ENCODE results near the gene PTCHD1.

The PTCHD1 gene

DNA sequence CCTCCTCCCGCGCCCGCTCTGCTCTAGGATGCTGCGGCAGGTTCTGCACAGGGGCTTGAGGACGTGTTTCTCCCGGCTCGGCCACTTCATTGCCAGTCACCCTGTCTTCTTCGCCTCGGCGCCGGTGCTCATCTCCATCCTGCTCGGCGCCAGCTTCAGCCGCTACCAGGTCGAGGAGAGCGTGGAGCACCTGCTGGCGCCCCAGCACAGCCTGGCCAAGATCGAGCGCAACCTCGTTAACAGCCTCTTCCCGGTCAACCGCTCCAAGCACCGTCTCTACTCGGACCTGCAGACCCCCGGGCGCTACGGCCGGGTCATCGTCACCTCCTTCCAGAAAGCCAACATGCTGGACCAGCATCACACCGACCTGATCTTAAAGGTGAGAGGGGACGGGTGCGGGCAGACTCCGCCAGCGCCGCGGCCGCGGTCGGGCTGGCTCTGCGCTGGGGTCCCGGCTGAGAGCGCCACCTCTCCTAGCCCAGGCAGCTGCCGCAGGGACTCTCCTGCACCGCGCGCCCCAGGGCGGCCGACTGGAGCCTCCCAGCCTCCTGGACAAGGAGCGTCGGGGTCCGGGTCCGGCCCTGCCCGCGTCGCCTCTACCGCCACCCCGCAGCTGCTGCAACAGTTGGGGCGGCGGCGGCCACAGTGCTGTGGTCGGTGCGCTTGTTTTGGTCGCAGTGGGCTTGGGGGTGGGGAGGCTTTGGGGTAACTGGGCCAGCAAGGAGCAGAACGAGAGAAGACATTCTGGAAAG, at the start of gene PTCHD1:
Gene PTCHD1 (plus strand): TSS at position 2 of the 752 bp plus-strand sequence. CDS start 27 bp downstream, at position 29.
- no peak for DNase-seq (ENCODE audit: low read depth)

DNA sequence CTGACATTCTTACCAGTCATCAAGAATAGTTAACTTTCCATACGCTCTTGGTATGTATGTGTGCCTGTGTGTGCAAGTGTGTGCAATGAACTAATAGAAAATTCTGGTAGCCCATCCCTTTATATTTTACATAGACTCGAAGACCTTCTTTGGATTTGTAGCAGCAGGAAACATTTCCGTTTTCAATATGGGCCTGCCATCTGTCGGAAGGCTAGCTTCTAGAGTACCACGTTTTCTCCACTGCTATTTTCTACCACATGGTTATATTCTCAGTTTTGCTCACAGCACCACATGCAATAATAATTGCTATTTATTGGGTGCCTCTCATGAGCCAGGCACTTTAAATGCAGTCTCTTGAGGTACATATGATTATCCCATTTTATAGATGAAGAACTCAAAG, 47.9 kb upstream of the PTCHD1 start:
- DNase-seq (ENCODE audit: low read depth): no peak

DNA sequence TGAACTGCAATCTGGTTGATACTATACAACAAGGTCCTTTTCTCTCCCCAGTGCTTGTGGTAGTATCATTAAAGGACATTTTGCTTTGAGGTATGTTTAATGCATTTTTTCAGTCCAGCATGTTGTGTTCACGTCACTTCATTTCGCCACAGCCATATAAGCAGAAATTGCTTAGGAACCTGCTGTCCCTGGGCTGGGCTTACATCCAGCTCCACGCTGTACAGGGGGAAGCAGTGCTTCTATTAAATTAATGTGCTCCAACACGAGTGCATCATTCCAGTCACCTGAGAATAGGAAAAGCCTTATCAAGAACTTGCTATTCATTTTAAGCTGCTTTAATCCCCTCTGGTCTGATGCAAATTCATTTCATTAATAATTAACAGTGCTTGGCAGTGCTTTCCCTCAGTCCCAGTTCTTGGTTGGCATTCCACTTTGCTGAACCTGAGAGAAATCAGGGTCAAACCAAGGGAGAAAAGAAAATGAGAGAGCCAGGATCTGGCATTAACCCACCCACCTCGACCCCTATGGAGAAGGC, 47.4 kb upstream of the PTCHD1 start:
- no peak for DNase-seq (ENCODE audit: low read depth)

DNA sequence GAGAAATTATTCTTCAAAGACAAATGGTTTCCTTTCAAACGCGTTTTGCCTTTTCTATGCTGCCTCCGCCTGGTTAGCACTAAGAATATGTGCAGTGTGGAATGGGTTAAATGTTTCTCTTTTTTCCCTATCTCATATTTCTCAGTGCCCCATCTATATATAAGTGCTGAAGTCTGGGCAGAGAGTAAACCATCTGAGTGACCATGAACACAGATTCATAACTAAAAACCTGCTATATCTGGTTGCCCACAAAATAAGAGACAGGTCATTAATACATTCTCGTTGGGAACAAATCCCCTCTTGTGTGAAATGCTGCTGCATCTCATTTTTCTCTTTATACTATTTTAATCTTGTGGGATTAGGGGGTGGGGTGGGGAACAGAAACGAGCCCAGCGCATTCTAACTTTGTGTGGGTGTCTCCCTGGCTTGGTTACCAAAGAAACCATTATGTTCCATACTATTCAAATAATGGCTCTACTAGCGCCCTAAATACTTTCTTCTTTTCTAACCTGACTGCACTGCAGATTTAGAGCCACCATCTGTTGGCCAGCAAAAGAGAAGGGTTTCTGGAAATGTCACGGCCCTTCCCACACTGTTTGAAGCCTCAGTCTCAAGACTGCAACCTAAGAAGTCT, 42.2 kb upstream of the PTCHD1 start:
- DNase-seq (ENCODE audit: low read depth): no peak

DNA sequence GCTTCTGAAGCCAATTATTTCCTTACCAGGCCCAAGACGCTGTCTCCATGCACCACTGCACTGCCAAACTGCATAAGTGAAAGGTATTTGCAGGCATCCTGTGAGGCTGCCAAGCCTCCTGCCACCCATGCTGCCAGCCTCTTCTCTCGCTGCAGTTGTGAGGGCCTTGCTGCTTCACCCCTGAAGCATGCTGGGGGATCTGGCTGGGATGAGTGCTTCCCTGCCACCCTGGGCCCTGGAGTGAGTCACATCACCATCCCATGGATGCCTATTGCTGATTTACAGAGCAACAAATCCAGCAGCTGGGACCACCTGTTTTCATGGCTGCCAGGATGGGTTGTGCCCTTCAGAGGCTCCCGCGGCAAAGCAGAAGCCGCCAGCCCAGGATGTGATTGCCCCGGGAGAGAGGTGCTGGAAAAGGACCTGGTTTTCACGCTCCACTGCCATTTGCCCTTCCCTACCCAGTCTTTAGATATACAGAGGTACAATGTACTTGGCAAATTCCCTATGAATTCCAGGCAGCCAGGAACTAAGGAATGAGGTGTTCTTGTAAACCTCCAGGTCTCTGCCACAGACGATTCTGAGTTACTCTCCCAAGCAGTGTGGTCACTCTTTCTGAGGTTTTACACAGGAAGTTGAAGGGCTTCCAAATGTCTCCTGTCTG, 41.5 kb upstream of the PTCHD1 start:
- no peak for DNase-seq (ENCODE audit: low read depth)

GRCh38 chrX:23304881-23305280, 29.8 kb upstream of the PTCHD1 start:
- DNase-seq (ENCODE audit: low read depth): no peak

- no peak for DNase-seq (ENCODE audit: low read depth)
These were observed 22.9 kb upstream of the PTCHD1 start for GRCh38 chrX:23311731-23312130.

- DNase-seq (ENCODE audit: low read depth): no peak
These were observed 22.5 kb upstream of the PTCHD1 start for GRCh38 chrX:23312136-23312535.

DNA sequence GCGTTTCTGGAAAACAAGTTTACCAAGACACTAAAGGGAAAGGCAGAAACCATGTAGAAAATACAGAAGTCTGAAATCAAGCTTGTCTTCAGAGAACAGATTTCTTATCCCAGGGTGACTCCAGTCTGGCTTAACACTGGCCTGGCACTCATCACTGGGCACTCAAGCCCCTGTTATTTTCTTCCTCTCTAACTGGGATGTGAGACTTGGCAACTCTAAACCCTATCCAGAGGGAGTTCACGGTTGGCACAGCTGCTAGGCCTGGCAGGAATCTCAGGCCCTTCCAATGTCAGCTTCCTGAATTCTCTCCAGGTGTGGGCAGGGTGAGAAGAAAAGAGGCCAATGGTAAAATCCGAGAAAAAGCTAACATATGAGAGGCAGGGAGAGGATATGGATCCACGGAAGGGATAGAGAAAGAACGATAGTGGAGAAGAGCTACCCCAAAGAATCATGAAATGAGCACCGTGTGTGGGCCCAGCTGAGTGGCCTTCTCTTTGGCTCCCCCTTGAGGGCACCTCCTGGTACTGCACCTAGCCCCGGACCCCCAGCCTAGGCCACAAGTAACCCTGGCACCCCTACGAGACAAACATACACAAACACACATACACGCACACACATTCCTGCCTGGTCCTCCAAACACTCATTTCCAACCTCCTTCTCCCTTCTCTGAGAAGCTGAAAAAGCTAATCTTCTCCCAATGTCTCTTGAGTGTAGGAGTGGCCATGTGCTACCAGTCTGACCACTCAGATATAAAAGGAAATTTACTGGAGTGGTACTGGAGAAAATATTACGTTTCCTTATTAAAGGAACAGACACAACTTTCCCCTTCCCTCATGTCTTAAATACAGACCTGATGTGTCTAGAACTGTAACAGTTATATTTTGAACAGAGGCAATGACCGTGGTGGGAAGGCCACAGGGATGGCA, 16.6 kb upstream of the PTCHD1 start:
- DNase-seq (ENCODE audit: low read depth): no peak

DNA sequence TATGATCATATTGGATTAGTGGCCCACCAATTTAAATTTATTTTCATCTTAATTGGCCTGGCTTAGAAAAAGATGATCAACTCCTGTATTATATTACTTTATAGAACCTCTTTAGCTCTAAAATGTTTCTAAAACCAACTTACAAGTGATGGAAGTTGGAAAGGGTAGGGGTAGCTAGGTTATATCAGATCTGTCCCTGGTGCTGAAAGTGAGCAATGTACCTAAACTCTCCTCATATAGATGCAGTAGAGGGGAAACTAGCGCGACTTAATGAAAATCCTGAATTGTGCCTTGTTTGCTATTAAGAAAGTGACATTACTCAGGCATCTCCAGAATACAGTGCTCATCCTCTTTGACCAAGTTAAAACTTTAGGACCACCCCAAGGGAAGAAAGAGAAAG, 7.5 kb upstream of the PTCHD1 start:
- DNase-seq (ENCODE audit: low read depth): no peak

- no peak for DNase-seq (ENCODE audit: low read depth)
These were observed 2.9 kb upstream of the PTCHD1 start for GRCh38 chrX:23331701-23332100.

DNA sequence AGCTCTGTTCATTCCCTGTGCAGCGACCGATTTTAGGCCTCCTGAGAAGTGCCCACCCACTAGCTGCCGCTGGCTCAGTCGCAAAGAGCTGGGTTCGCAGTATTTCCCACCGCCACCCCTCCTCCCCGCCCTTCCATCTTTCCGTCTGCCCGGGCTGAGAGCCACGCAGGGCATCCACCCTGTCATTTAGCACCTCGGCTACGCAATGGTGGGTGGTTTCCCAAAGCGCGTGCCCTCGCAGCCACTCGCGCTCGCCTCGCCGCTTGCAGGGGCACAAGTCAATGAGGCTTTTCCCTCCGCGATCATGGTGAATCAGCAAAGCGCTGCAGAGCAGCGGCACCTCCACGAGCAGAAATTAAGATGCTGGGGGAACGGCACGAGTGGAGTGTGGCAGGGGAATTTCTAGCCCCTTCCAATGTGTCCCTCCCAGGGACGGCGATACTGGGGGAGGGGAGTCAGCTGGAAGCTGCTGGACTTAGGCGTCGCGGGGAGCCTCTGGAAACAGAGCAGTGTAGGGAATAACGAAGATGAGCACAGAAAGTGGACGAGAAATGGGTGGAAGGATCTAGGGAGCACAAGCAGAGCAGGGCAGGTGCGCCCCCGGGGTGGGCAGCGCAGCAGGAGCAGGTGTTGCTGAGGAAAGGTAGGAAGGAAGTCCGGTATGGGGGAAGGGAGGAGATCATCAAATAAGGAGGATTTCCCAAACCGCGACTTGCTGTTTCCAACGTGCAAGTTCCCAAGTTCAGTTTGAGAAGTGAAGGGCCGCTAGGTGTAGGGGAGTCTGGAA, 2.4 kb upstream of the PTCHD1 start:
- no peak for DNase-seq (ENCODE audit: low read depth)

GRCh38 chrX:23332888-23333821, 1.5 kb upstream of the PTCHD1 start:
- no peak for DNase-seq (ENCODE audit: low read depth)

DNA sequence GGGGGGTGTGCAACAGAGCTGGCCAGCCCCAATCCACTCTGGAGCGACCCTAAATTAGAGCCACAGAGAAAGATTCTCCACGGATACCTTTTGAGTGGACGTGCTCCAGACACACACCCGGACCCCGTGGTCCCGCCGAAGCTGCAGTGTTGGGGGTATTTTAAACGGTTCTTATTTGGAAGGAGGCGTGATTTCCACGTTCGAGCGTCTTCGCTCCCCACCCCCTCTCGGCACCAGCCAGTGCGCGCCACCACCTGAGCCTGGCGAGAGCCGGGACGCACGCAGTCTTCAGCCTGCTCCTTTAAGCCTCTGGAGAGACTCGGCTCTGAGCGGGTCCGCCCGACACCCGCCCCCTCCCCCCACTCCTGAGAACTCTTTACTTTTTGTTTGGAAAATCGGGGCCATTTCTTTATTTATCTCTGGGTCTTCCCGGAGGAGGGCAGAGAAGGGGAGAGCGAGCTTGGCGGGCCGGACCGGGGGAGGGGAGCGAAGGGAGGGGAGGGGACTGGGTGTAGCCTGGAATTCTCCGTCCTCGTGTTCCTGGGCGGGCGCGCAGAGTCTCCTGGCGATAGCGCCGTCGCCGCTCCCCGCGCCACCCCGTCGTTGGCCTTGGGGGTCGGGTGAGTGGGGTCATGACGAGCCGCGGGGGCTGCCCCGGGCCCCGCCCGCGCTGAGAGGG, 668 bp upstream of the PTCHD1 start:
- DNase-seq (ENCODE audit: low read depth): no peak

DNA sequence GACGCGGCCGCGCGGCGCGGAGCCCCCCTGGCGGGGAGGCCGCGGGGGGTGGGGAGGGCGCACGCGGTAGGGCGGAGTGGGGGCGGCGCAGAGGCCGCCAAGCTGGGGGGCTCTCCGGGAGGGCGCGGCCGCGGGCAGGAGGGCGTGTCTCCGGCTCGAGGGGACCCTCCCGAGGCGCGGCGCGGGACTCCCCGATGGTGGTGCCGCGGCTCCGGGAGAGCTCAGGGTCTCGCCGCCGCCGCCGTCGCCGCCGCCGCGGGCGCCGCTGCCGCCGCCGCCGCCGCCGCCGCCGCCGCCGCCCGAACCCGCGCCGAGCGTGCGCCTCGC, 165 bp upstream of the PTCHD1 start:
- no peak for DNase-seq (ENCODE audit: low read depth)

DNA sequence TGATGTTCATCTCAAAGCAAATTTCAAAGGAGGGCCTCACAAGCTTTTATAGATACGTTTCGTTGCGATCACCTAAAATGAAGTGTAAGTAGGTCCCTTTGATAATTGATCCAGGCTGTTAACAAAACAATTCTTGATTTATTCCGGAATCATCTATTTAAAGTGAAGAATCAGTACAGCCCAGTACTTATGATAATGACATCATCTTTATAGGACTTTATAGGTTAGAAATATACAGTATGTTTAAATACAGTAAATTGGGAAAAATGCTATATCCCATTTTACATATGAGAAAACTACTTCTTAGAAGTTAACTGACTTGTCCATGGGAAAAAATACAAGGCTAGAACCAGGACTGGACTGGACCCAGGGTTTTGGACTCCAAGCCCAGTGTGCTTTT, 3.7 kb downstream of the PTCHD1 start:
- no peak for DNase-seq (ENCODE audit: low read depth)

DNA sequence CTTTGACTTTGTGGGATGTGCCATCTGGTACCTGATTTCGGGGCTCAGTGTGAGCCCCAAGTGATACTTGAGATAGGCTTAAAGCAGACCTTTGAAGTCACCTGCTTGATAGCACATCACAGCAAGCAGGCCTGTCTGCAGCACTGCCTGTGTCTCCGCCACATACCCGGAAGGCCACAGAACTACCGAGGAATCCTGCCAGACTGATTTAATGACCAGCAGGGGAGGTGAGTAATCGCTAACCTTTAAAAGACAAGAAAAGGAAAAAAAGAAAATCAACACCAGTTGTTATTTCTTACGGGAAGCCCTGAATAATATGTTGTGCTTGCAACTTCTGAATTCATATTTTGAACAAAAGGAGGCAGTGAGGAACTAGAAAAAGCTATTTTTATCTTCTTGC, 6.8 kb downstream of the PTCHD1 start:
- no peak for DNase-seq (ENCODE audit: low read depth)

GRCh38 chrX:23344238-23344903, 9.7 kb downstream of the PTCHD1 start:
- no peak for DNase-seq (ENCODE audit: low read depth)

GRCh38 chrX:23344904-23345271, 10.2 kb downstream of the PTCHD1 start:
- DNase-seq (ENCODE audit: low read depth): no peak

All from activated T-helper 9 cell treated with anti-CD3 and anti-CD28 coated beads, Interleukin-2, amount 50 U/mL, for 16 hours (primary cell).